OCI-LY7 (cell line): ENCODE measurements around the gene DMRTA1.

ENCODE experiments used
- EZH2phosphoT487 ChIP-seq: fragments of 200-600 bp; sonication (generic); IDR thresholded peaks from 2 replicates; pipeline ENCODE4 v1.6.1; 2018; ENCODE audit warnings: low read depth, borderline replicate concordance, mild to moderate bottlenecking, mixed run types, antibody characterized with exemption, low read length, moderate library complexity, mixed read lengths
- TF ChIP-seq, protein P1 (sequence below): fragments of 200-600 bp; sonication (generic); conservative IDR thresholded peaks from 2 replicates; pipeline ENCODE4 v1.5.1; 2014; ENCODE audit warnings: mild to moderate bottlenecking, antibody characterized with exemption, low read length, moderate library complexity, mixed read lengths

DNA sequence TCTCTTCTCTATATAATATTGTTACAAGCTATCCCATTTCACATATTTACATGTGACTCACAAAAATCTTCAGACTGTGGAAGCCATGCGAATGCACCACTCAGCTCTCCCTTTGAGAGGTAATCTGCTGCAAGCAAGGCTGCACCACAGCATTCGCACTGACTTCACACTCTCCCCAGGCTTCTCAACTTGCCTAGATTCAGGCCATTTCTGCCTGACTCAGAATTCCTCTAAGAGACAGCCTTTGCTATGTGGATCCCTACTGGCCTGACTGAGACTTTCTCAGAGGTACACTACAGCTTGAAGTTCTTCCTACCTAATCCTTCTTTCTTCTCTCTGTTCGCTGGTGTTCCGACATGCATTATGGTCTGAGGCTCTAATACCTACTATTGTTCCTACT, 21.1 kb upstream of the DMRTA1 start:
- TF ChIP-seq, protein P1, sequence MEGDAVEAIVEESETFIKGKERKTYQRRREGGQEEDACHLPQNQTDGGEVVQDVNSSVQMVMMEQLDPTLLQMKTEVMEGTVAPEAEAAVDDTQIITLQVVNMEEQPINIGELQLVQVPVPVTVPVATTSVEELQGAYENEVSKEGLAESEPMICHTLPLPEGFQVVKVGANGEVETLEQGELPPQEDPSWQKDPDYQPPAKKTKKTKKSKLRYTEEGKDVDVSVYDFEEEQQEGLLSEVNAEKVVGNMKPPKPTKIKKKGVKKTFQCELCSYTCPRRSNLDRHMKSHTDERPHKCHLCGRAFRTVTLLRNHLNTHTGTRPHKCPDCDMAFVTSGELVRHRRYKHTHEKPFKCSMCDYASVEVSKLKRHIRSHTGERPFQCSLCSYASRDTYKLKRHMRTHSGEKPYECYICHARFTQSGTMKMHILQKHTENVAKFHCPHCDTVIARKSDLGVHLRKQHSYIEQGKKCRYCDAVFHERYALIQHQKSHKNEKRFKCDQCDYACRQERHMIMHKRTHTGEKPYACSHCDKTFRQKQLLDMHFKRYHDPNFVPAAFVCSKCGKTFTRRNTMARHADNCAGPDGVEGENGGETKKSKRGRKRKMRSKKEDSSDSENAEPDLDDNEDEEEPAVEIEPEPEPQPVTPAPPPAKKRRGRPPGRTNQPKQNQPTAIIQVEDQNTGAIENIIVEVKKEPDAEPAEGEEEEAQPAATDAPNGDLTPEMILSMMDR = no peak
- no peak for TF ChIP-seq EZH2phosphoT487
